IMR-90 (cell line): ENCODE measurements around the gene C3orf85.

Source experiments
- CTCF ChIP-seq: conservative IDR thresholded peaks from 2 replicates; pipeline ENCODE4 v1.5.1; 2012; ENCODE audit warnings: mild to moderate bottlenecking, low read depth, low read length, improper control_type of control experiment
- ELK1 ChIP-seq: fragments of 150-350 bp; IDR thresholded peaks from 2 replicates; pipeline ENCODE4 v1.6.1; 2016; ENCODE audit warnings: low read depth, mild to moderate bottlenecking, low read length, moderate library complexity, borderline replicate concordance
- MAFK ChIP-seq: IDR thresholded peaks from 2 replicates; pipeline ENCODE4 v1.6.1; 2012; ENCODE audit warnings: low read depth, low read length, improper control_type of control experiment
- MXI1 ChIP-seq: IDR thresholded peaks from 2 replicates; pipeline ENCODE4 v1.6.1; 2012; ENCODE audit warnings: low read depth, mild to moderate bottlenecking, low read length, moderate library complexity, borderline replicate concordance
- POLR2A ChIP-seq: IDR thresholded peaks from 2 replicates; pipeline ENCODE4 v1.6.1; 2012; ENCODE audit warnings: mild to moderate bottlenecking, low read depth, low read length
- USF2 ChIP-seq: fragments of 150-350 bp; IDR thresholded peaks from 2 replicates; pipeline ENCODE4 v1.6.1; 2017; ENCODE audit warnings: mild to moderate bottlenecking, antibody characterized with exemption, low read length, low read depth

- TF ChIP-seq ELK1 (no peak), POLR2A (no peak), CTCF (no peak), MAFK (no peak), USF2 (no peak), MXI1 (no peak)
These were observed 35.0 kb downstream of the C3orf85 start for GRCh38 chr3:109171479-109171878.
